ENCODE results near the gene RS1.

The RS1 gene

DNA sequence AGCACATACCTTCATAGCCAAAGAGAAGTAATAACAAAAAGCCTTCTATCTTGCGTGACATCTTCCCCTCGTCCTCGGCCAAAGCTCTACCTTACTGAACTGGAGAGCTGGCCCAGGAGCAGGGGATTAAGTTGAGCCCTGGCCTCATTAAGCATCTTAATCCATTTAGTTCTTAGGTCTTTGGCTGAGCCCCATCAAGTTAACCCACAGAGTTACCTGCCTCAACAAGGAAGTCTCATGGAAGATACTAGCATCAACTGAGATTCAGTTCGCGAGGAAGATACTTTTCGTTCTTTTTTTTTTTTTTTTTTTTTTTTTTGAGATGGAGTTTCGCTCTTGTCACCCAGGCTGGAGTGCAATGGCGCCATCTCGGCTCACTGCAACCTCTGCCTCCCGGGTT lies at the start of gene RS1:
Gene RS1, minus strand, starts transcription at position 101 of the 400 bp plus-strand sequence. Its CDS starts 40 bp downstream, at position 61.
- in situ Hi-C loops (cut with MboI; ENCODE audit: low sequenced_read_pairs): no loop called here

DNA sequence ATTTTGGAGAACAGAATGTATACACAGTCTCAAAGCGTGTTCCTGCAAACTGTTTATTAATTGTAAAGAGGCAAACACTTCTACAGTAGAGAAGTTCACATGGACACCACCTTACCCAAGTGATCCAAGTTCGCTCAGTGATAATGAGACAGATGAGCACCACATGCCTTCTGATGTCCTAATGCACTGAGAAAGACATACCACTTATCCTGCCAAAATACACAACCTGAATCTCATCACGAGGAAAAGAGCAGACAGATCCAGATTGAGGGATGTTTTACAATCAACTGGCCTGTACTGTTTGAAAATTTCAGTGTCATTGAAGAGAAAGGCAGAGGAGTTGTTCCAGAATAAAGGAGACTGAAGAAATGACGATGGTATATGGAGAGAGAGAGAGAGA lies 47.9 kb upstream of the RS1 start:
- in situ Hi-C loops (cut with MboI; ENCODE audit: low sequenced_read_pairs): no loop called here

GRCh38 chrX:18714910-18715309 lies 43.0 kb upstream of the RS1 start:
- in situ Hi-C loops (cut with MboI; ENCODE audit: low sequenced_read_pairs): no loop called here

- in situ Hi-C loops (cut with MboI; ENCODE audit: low sequenced_read_pairs): no loop called here
Observed at GRCh38 chrX:18709833-18710232, 37.9 kb upstream of the RS1 start.

GRCh38 chrX:18707426-18708049 lies 35.6 kb upstream of the RS1 start, which contains the start of gene PPEF1:
TSS of gene PPEF1 (plus strand) at chrX:18707645. CDS start at chrX:18707781, 136 bp downstream.
- in situ Hi-C loops (cut with MboI; ENCODE audit: low sequenced_read_pairs): no loop called here

- in situ Hi-C loops (cut with MboI; ENCODE audit: low sequenced_read_pairs): no loop called here
Observed at GRCh38 chrX:18702362-18703195, 30.7 kb upstream of the RS1 start.

- in situ Hi-C loops (cut with MboI; ENCODE audit: low sequenced_read_pairs): no loop called here
Observed at GRCh38 chrX:18701621-18702361, 29.9 kb upstream of the RS1 start.

DNA sequence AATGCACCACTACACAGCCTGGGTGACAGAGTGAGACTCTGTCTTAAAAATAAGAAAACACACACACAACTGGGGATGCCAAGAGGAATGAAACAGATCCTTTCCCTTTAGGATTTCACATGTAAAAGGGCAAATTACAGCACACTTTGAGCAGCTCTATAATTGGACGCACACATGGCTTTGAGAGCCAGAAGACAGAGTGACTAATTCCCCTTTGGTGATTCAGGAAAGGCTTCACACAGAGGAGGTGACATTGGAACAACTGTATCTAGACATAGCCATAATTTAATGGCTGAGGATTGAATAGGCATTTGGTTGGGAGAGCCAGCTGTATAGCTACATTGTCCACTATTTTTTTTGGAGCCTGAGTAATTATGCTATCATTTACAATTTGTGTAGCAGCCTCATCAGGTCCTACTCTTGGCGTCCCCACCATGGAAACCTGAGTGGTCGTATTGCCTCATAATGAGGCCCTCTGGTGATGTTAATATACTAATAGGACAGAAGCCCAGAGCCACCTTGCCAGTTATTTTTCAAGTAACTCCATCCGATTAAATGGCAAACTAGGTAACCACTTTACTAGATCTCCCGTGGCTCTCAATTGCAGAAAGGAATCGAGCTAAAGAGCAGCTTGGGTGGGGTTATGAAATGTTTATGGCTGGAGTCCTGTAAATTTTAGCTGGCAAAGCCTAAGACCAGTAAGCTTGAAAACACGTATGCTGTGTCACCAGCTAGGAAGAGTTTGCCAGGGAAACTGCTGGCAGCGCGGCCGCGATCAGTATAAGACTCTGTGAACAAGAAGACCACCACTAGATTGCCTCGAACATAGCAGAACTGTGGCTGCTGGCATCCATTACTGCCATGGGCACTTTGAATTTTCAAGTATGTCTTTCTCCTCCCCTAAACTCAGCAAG lies 27.1 kb upstream of the RS1 start:
- in situ Hi-C loops (cut with MboI; ENCODE audit: low sequenced_read_pairs): no loop called here

- in situ Hi-C loops (cut with MboI; ENCODE audit: low sequenced_read_pairs): no loop called here
Observed at GRCh38 chrX:18696653-18697052, 24.7 kb upstream of the RS1 start.

GRCh38 chrX:18692541-18692940 lies 20.6 kb upstream of the RS1 start:
- in situ Hi-C loops (cut with MboI; ENCODE audit: low sequenced_read_pairs): no loop called here

DNA sequence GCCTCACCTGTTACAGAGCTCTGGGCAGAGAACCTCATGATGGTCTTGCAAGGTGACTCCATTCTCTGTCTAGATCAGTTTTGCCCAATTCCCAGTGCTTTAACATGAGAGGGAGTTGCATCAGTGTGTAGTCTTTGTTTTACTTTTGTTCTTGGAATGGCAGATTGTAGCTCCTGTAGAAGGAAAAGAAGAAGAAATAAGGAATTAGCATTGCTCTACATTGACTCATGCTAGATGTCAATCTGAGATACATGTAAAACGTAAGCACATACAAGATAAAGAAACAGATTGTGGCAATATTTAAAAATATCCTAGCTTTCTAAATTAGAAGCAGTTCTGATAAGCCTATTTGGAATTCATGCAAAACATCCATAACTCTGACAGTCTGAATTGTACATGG lies 19.5 kb upstream of the RS1 start:
- in situ Hi-C loops (cut with MboI; ENCODE audit: low sequenced_read_pairs): no loop called here

DNA sequence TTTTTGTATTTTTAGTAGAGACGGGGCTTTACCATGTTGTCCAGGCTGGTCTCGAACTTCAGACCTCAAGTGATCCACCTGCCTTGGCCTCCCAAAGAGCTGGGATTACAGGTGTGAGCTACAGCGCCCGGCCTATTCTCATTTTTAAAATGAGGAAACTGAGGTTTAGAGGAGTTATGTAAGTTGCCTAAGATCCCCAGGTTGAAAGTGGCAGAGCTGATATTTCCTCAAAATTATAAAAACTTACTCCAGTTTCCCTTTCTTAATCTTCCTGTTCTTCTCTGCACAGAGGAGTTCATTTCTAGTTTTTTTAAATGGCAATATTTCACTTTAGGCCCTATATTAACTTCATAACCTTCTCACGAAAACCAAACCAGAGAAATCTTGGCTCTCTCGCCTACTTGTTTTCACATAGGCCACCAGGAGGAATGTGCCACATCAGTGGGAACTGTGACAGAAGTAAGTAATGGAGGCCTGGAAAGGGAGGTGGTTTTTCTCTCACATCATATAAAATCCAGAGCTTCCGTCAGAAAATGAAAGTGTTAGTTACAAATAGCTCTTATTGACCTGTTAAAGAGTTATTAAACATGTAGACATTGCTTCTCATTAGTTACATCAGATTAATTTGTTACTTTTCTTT lies 16.1 kb upstream of the RS1 start:
- in situ Hi-C loops (cut with MboI; ENCODE audit: low sequenced_read_pairs): no loop called here

GRCh38 chrX:18682979-18683387 lies 11.1 kb upstream of the RS1 start:
- in situ Hi-C loops (cut with MboI; ENCODE audit: low sequenced_read_pairs): no loop called here

GRCh38 chrX:18681996-18682395 lies 10.1 kb upstream of the RS1 start:
- in situ Hi-C loops (cut with MboI; ENCODE audit: low sequenced_read_pairs): no loop called here

DNA sequence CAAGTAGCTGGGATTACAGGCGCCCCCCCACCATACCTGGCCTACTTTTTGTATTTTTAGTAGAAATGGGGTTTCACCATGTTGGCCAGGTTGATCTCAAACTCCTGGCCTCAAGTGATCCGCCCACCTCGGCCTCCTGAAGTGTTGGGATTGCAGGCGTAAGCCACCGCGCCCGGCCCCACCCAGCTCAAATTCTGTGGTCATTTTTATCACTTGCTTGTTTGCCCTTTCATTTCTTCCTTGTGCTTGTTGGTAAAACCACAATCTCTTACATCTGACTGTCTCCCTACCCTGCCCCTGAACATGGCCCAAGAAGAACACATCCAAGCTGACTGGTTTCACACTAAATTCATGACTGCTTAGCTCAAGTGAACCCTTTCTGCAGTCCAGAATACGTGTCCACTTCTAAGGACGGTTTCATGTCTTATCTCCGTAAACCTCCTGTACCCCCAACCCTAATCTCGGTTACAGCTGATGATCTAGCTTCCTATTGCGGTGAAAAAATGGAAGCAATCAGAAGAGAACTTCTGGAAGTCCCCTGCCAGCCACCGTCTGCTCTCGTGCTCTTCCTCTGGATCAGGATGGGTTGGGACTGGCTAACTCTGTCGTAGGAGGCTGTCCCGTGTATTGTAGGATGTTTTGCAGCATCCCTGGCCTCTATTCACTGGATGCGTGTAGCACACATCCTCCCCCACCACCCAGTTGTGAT lies 5.4 kb upstream of the RS1 start:
- in situ Hi-C loops (cut with MboI; ENCODE audit: low sequenced_read_pairs): no loop called here

DNA sequence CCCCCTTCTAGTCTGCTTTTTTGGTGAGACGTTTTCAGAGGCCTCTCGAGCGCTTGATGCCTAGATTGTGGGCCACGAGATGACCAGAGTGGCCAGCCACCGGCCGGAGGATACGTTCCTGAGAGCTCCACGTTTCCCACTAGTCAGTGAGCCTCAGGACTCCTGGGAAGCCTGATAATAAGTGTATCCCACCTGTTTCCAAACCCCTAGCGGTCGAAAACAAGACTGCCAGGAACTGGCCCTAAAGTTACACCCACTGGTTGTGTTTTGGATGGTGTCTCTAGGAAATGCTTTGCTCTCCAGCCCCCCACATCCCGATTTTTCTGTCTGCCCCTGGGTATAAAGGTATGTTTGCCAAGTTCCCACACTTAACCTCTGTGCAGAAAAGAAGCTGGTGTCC lies 4.6 kb upstream of the RS1 start:
- in situ Hi-C loops (cut with MboI; ENCODE audit: low sequenced_read_pairs): no loop called here

- in situ Hi-C loops (cut with MboI; ENCODE audit: low sequenced_read_pairs): no loop called here
Observed at GRCh38 chrX:18676050-18676449, 4.1 kb upstream of the RS1 start.

- in situ Hi-C loops (cut with MboI; ENCODE audit: low sequenced_read_pairs): no loop called here
Observed at GRCh38 chrX:18674788-18675735, 3.2 kb upstream of the RS1 start.

All from HL-60/S4 treated with phorbol 12-myristate 13-acetate at 8.2 ng/mL for 4 days and 3 days (cell line).